Tongue (tissue), 2 donors: ENCODE data around the gene ACOT7. TPM values are rescaled to one million over a fixed set of nuclear protein-coding genes. Genes with fewer than 3 reads are reported as not detected.

Experiments used
- DNase-seq: peaks from one replicate; pipeline ENCODE4 v3.0.0-alpha.2; 2015
- total RNA-seq: library from RNA; depleted of rRNA; stranded (reverse); fragments of >200 nt; gene quantifications from one replicate; pipeline ENCODE4 v1.2.3, GENCODE V29; 2014

The ACOT7 gene
- total RNA-seq, 1 donor from 2014 or later: 10.6 TPM

- no peak for DNase-seq
Measured at GRCh38 chr1:6424000-6424565, 30.5 kb upstream of the ACOT7 start.

DNA sequence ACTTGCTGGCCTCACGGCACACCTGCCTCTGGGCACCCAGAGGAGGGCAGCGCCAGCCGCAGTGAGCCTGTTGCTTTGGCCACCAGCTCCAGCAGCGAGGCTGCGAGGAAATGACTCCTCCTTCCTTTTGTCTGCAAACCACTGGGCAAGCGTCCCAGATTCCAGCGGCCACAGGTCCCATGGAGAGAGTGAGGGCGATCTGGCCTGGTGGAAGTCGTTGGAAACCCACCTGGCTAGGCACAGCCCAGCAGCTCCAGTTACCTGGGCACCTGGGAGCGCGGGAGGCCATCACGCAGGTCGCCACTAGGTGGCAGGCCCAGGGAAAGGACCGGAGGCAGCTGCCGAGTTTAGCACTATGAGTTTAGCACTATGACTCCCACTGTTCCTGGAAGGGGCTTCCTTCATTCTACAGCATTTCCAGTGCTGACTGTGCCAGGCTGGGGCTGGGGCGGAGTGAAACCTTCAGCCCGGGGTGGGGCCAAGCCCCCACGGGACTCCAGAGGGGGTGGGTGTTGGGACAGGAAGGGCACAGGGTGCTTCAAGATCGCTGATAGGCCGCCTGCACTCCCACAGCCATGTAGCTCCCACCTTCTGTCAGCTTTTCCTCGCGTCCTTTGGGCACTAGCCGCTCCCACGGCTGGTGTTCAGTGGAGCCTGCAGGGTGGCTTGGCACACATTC is 29.9 kb upstream of the ACOT7 start:
- DNase-seq: peak; percentile 51

DNA sequence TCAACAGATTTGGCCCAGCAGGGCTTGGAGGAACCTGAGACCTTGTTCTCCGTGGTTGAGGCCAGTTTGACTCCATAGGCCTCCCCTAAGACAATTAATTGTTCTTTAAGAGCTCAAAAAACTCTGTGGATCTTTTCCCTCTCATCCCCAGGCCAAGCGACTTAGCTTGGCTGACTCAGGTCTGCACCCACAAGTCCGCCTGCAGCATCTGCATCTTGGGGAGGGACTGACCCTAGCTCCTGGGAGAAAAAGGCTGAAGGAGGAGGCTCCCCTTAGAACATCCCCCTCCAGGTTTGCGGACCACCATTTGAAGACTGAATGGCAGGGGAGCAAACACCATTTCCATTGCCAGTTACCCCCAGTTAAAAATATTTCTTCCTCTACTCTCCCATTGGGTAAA is 27.7 kb upstream of the ACOT7 start:
- DNase-seq: no peak

GRCh38 chr1:6420454-6421042 is 27.0 kb upstream of the ACOT7 start:
- DNase-seq: peak; percentile 49

DNA sequence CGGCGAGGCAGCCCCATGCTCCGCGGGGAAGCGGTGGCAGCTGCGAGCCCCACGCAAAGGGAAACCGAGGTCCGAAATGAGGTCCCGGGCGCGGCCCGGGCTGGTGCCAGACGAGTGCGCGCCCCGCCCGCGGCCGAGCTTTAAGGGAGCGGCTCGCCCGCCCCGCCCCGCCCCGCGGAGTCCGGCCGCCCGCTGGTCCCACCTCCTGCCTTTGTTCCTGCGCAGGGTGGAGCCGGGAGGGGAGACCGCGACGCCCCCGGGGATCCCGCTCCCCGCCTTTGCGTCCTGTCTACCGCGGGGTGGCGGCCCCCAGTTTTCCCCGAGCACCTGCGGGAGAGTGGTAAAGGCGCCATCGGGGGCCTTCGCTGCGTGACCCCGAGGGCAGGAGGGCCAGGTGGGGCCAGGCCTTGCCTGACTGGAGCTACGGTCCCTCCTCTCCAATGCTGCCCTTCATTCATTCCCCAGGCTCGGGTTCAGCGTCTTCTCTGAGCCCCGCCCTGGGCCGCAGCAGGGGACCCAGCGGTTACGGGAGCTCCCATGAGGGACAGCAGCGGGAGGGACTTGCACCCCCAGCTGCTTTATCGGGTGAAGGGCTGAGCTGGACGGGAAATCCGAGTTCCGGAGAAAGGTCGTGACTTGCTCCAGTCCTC is 26.4 kb upstream of the ACOT7 start, which contains the start of gene HES2:
Gene HES2 (minus strand): TSS at position 116 of the 650 bp plus-strand sequence. CDS start 99 bp downstream, at position 17.
- DNase-seq: no peak

DNA sequence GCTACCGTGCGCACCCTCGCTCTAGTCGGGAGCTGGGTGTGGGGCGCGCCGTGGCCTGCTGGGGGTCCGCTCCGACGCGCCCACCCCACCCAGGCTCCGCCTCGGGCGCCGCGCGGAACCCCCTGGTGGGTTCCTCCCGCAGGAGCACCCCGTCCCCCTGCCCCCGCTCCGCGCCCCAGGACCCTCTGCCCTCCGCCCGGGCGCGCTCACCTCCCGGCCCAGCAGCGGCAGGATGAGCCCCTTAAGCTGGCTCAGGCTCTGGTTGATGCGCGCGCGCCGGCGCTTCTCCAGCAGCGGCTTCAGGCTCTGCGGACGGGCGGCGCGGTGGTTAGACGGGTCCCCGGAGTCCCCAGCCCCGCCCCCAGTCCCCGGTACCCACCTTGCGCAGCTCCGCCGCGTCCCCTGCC is 25.8 kb upstream of the ACOT7 start:
- no peak for DNase-seq

DNA sequence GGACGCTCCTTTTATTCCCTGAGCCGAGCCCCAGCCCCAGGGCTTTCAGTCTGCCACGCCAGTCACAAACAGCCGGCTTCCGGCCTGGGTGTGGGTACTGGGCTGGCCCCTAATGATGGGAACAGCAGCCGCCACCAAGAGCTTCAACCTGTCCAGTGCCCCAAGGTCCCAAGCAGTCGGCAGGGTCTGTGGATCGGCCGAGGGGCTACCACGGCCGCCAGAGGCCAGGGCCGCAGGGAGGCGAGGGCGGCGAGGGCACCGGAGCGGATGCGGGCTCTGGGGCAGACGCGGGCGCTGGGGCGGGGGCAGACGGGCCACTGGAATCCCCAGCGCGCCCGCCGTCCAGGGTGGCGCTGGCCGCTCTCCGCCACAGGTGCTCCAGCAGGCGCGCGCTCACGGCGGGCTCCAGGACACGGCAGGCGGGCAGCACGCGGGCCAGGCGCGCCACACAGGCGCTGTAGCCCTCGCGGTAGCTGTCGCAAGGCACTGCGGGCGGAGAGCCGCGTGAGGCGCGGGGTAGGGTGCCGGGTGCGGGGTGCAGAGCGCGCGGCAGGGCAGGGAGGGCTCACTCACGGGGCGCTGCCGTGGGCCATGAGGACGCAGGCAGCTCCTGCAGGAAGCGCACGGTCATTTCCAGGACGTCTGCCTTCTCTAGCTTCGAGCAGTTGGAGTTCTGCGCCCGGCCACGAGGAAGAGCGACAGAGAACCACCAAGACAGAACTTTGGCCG is 25.3 kb upstream of the ACOT7 start:
- no peak for DNase-seq

GRCh38 chr1:6417961-6418667 is 24.5 kb upstream of the ACOT7 start:
- DNase-seq: no peak

DNA sequence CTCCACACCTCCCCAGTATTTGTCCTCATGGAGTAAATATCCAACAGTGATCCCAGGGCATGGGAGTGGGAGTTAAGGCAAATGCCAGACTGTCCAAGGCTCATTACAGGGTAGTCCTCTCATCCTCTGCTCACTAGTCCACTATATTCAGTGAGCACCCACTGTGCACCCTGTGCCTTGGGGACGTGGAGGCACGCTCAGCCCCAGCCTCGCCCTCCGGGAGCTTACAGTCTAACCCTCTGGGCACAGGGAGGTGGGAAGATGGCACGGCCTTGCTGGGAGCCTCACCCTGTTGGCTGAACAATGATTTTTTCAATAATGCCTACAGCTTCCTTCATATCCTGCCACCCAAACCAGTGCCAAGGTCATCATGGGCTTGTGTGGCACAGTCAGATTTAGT is 23.3 kb upstream of the ACOT7 start:
- DNase-seq: no peak

DNA sequence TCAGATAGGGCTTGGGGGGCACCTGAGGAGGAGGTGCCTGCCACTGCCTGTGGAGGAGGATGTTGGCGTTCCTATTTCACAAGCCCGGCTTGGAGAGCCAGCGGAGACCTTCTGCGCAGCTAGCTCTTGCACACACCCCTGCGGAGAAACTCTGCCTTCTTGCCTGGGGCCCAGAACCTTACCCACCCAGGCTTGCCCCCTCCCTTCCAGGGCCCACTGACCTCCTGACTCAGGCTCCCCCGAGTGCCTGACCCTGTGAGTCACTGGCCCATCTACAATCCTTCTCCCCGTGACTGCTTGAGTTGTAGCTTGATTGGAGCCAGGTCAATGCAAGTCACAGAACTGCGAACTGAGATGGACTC is 22.7 kb upstream of the ACOT7 start:
- DNase-seq: no peak

GRCh38 chr1:6414881-6415626 is 21.5 kb upstream of the ACOT7 start:
- no peak for DNase-seq

DNA sequence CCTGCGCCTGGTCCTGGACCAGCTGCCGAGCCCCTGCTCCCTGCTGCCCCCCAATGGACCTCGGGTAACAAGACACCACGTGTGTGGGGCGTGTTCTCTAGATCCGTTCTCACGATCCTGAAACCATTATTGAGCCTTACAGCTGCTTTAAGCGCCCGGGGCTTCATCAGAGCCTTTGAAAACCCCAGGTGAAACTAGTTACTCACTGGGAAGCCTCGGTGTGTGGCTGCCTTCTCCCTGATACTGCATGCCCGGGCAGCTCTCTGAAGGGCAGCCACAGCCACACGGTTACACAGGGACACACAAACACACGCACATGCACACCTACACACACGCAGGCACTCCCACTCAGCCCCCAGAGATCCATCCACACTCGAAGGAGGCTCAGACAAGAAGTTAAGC is 20.9 kb upstream of the ACOT7 start:
- peak; percentile 69 for DNase-seq

DNA sequence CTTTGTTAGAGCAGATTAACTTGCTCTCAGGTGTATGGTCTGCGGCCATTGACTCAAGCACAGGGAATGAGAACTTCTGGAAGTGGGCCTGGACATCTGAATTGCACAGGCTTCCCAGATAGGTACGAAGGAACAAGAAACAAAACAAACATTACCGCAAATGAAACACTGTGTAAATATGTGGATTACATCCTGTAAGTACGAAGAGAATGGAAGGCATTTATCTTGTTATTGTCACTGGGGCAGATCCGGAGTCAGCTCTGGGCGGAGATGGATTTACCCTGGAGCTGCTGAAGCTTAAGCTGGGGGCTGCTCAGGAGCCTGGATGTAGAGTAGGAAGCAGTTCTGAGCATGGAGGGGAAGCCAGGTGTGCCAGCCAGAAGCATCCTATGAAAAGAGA is 19.3 kb upstream of the ACOT7 start:
- DNase-seq: peak; percentile 16

- no peak for DNase-seq
Measured at GRCh38 chr1:6410248-6410893, 16.8 kb upstream of the ACOT7 start.

DNA sequence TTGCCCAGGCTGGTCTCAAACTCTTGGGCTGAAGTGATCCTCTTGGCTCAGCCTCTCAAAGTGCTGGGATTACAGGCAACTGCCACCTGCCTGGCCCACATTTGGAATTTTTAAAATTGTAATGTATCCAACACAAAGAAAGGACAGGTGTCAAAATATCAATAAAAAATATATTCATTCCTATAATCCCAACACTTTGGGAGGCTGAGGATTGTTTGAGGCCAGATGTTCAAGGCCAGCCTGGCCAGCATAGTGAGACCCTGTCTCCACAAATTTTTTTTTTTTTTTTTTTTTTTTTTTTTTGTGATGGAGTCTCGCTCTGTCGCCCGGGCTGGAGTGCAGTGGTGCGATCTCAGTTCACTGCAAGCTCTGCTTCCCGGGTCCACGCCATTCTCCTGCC is 16.2 kb upstream of the ACOT7 start:
- no peak for DNase-seq

DNA sequence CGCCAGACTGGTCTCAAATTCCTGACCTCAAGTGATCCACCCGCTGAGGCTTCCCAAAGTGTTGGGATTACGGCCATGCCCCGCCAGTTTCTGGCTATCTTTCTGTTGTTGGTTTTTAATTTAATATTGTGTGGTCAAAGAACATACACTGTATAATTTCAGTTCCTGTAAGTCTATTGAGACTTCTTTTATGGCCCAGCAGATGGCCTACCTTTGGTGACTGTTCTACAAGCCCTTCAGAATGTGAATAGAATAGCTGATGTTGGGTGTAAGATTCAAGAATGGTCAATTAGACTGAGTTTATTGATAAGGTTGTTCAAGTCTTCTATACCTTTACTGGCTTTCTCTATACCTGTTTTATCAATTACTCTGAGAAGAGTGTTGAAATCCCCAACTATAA is 15.5 kb upstream of the ACOT7 start:
- no peak for DNase-seq

DNA sequence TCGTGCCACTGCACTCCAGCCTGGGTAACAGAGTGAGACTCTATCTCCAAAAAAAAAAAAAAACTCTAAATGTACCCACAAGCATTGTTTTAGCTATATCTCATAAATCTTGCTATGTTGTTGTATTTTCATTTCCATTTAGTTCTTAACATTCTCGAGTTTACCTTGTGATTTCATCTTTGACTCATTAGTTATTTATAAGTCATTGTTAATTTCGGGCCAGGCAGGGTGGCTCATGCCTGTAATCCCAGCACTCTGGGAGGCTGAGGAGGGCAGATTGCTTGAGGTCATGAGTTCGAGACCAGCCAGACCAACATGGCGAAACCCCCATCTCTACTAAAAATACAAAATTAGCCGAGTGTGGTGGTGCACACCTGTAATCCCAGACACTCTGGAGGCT is 14.5 kb upstream of the ACOT7 start:
- DNase-seq: no peak

DNA sequence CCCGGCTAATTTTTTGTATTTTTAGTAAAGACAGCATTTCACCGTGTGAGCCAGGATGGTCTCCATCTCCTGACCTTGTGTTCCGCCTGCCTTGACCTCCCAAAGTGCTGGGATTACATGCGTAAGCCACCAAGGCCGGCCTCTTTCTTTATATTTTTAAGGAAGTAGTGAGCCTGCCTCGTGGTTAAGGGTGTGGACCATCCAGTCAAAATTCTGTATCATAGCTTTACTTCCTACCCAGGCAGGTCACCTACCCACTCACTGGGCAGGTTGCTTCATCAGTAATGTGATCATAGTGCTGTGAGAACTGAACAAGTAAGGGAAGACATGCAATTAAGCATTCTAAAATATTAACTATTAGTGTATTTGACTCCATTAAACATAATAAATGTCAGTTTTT is 8.1 kb upstream of the ACOT7 start:
- DNase-seq: no peak

DNA sequence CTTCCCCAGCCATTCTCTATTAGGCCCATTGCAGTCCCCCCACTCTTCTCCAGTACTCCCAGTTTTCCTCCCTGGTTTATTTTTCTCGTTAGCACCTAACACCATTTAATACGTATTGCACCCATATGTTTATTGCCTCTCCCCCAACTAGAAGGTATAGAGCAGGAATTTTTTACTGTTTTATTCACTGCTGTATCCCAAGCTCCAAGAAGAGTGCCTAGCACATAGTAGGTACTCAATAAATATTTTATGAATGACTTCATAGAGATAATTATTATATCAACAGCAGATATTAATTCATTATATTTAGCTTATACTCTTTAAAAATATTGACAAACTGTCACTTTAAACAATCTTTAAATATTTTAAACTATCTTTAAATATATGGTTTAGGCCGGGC is 5.7 kb upstream of the ACOT7 start:
- no peak for DNase-seq

DNA sequence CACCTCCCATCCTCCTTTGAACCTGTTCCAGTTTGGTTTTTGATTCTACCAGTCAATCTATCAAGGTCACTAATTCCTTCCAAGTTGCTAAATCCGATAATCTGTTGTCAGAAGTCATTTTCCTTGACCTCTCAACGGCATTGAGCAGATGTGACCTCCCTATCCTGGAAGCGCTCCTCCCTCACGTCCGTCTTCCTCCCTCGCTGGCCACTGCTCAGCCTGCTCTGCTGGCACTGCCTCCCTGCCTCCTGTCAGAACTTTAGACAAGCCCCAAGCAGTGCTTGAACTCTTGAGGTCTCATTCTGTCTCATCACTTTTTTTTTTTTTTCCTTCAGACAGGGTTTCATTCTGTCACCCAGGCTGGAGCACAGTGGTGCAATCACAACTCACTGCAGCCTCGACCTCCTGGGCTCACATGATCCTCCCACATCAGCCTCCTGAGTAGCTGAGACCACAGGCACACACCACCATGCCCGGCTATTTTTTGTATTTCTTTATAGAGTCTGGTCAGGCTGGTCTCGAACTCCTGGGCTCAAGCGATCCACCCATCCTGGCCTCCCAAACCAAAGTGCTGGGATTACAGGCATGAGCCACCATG is 4.4 kb upstream of the ACOT7 start:
- no peak for DNase-seq
